K562 (cell line): ENCODE results near the gene HMX1. TPM values are rescaled to one million over a fixed set of nuclear protein-coding genes. Genes with fewer than 3 reads are reported as not detected.

Source experiments
- ATAC-seq: fragments of 200-7000 bp; cut with Tn5 transposase; 3 replicates; pipeline ENCODE4 v1.9.1; 2020; ENCODE audit warnings: moderate library complexity
- BruUV-seq: library from RNA; stranded (reverse); fragments of 400-500 nt; replicated peaks from 2 replicates; lab custom pipeline; 2021; lab: Mats Ljungman, UMichigan
- CTCF ChIA-PET: fragments of 300-600 bp; formaldehyde crosslinking; extraction: SDS; loops from one replicate; lab custom pipeline; 2021; ENCODE audit warnings: low intra/inter-chr PET ratio; lab: Yijun Ruan, JAX
- POLR2A ChIA-PET: fragments of 300-600, 350-650 bp; sonication (Branson Sonifier 250); formaldehyde crosslinking; extraction: SDS; loops from one replicate; lab custom pipeline; 2021; ENCODE audit warnings: antibody characterized with exemption, inconsistent platforms; lab: Yijun Ruan, JAX
- DNase-seq, 4 experiments: peaks; one replicate each; pipeline versions ENCODE4 v3.0.0 to v3.0.0-alpha.2; 2011 to 2018; ENCODE audit warnings: low spot score in 3 of 4, mixed read lengths in 3 of 4; ENCODE audit errors: extremely low read depth in 1 of 4
- FAIRE-seq: peaks from 2 replicates; lab custom pipeline; 2011; peaks lifted over from hg19 to GRCh38; lab: Jason Lieb, UNC
- H2AFZ ChIP-seq: 2 replicates; pipeline ENCODE4 v1.6.0; 2011; ENCODE audit warnings: low read depth, low read length, control low read depth, inconsistent platforms
- H3K27ac ChIP-seq: fragments of 200-600 bp; 3 replicates; pipeline ENCODE4 v1.8.0; 2011; ENCODE audit warnings: low read depth, mild to moderate bottlenecking, control low read depth, inconsistent platforms, low read length, moderate library complexity, mixed read lengths; ENCODE audit errors: extremely low read depth
- H3K27me3 ChIP-seq, 2 experiments: fragments of 300-600 bp in 1 of 2; 2 replicates in 1 of 2; 3 replicates in 1 of 2; pipeline versions ENCODE4 v1.6.0 to v1.8.0; 2011; ENCODE audit warnings: inconsistent platforms in 2 of 2, low read length in 2 of 2, mild to moderate bottlenecking in 1 of 2, mixed read lengths in 1 of 2, moderate library complexity in 1 of 2; ENCODE audit not compliant: control insufficient read depth in 2 of 2, insufficient read depth in 2 of 2
- H3K36me3 ChIP-seq: fragments of 300-600 bp; 3 replicates; pipeline ENCODE4 v1.8.0; 2011; ENCODE audit warnings: mild to moderate bottlenecking, low read length, inconsistent platforms; ENCODE audit not compliant: control insufficient read depth, insufficient read depth
- H3K4me1 ChIP-seq, 2 experiments: fragments of 200-600 bp in 1 of 2; replicated peaks in 1 of 2; 2 replicates in 1 of 2; 3 replicates in 1 of 2; pipeline versions ENCODE4 v1.5.1 to v1.8.0; 2011; ENCODE audit warnings: inconsistent platforms in 2 of 2, low read length in 2 of 2, mild to moderate bottlenecking in 1 of 2, mixed read lengths in 1 of 2, moderate library complexity in 1 of 2; ENCODE audit not compliant: control insufficient read depth in 2 of 2, insufficient read depth in 2 of 2
- H3K4me2 ChIP-seq: 2 replicates; pipeline ENCODE4 v1.6.1; 2011; ENCODE audit warnings: low read length, control low read depth, inconsistent platforms, mixed read lengths; ENCODE audit not compliant: insufficient read depth
- H3K4me3 ChIP-seq: fragments of 200-600 bp; sonication (generic), shearing (Covaris generic); 2 replicates; pipeline ENCODE4 v1.5.1; 2016; ENCODE audit warnings: control low read depth, inconsistent platforms
- H3K79me2 ChIP-seq: fragments of 200-600 bp; 3 replicates; pipeline ENCODE4 v1.8.0; 2011; ENCODE audit warnings: low read length, inconsistent platforms; ENCODE audit not compliant: control insufficient read depth, insufficient read depth
- H3K9ac ChIP-seq, 2 experiments: 2 replicates each; pipeline versions ENCODE4 v1.6.0 to v1.6.1; 2011; ENCODE audit warnings: low read depth in 2 of 2, low read length in 2 of 2, control low read depth in 1 of 2, inconsistent platforms in 1 of 2, mild to moderate bottlenecking in 1 of 2, mixed read lengths in 1 of 2; ENCODE audit not compliant: insufficient read depth in 1 of 2
- H3K9me1 ChIP-seq: one replicate; pipeline ENCODE4 v1.6.0; 2011; ENCODE audit warnings: inconsistent platforms, mild to moderate bottlenecking, low read length, moderate library complexity; ENCODE audit not compliant: control insufficient read depth, insufficient read depth
- H3K9me3 ChIP-seq: replicated peaks from 2 replicates; pipeline ENCODE4 v1.5.1; 2011; ENCODE audit warnings: low read depth, low read length, inconsistent platforms; ENCODE audit not compliant: control insufficient read depth, insufficient read depth
- H4K20me1 ChIP-seq: replicated peaks from 2 replicates; pipeline ENCODE4 v1.6.1; 2011; ENCODE audit warnings: low read length, inconsistent platforms, mixed read lengths; ENCODE audit not compliant: control insufficient read depth, insufficient read depth
- GABPB1 ChIP-seq: sonication (generic); formaldehyde crosslinking; IDR thresholded peaks from 2 replicates; pipeline ENCODE4 v1.8.0; 2022; ENCODE audit warnings: mild to moderate bottlenecking, missing genetic modification reagents
- SPI1 ChIP-seq: IDR thresholded peaks from 2 replicates; pipeline ENCODE4 v1.6.1; 2011; ENCODE audit warnings: low read depth, low read length, control low read depth, borderline replicate concordance
- ZNF253 ChIP-seq: fragments of 250-450 bp; sonication (Bioruptor Pico); conservative IDR thresholded peaks from 2 replicates; pipeline ENCODE4 v1.6.1; 2021; ENCODE audit warnings: mild to moderate bottlenecking
- WGBS: fragments of 100-300 bp; shearing (Covaris generic); methylation state at CpG from one replicate; pipeline ENCODE4 v1.1.6; 2016; ENCODE audit warnings: low coverage, mixed read lengths; ENCODE audit not compliant: insufficient coverage; ENCODE audit errors: missing lambda C conversion rate; 5-methylcytosine and 5-hydroxymethylcytosine counted together
- in situ Hi-C: fragments of 300-500 bp; cut with MboI; formaldehyde crosslinking; loops from 4 replicates; pipeline ENCODE4 v1.15.0; 2018; ENCODE audit warnings: inconsistent platforms, mixed read lengths
- intact Hi-C: fragments of 100-400 bp; cut with micrococcal nuclease; formaldehyde crosslinking; loops from 2 replicates; pipeline ENCODE4 v1.14.2; 2022
- polyA plus RNA-seq, 8 experiments: library from polyadenylated mRNA; depleted of rRNA in 4 of 8; stranded (reverse) in 5 of 8; unstranded in 3 of 8; fragments of >200 nt; fragmentation: Nextera tagmentation in 2 of 8; fragmentation: Illumina TruSeq in 1 of 8; extraction: Ambion mirVana in 2 of 8; extraction: Trizol in 1 of 8; gene quantifications; 2 replicates each; pipeline versions ENCODE4 v1.2.1 to v1.2.3, GENCODE V29; 2011 to 2014; ENCODE audit warnings: inconsistent platforms in 1 of 8, missing spikeins in 1 of 8
- total RNA-seq, 7 experiments: library from RNA; depleted of rRNA in 6 of 7; stranded (reverse); fragments of >200 nt in 6 of 7; fragmentation: Illumina TruSeq in 2 of 7; extraction: Trizol in 2 of 7; gene quantifications; 2 replicates each; pipeline versions ENCODE4 v1.2.1 to v1.2.3, GENCODE V29; 2011 to 2021; ENCODE audit warnings: low replicate concordance in 1 of 7

Gene HMX1
- total and polyA plus RNA-seq, 9 of the 15 experiments (the other 6 are each of a cell fraction or from before 2014, with no cell fraction given) = not detected

GRCh38 chr4:8852118-8852704, 19.4 kb downstream of the HMX1 start:
- H3K9me1 ChIP-seq = no peaks in the 10 kb centered on the region
- TF ChIP-seq SPI1 (peak; percentile 32; the same call in 1 of the 2 replicates), GABPB1 (CRISPR knock-in tag) (no peak)
- TF ChIP-seq, all 486 proteins: peak for 1
- no peak for FAIRE-seq
- 1% methylated on average over 13 of the region's 17 CpGs for WGBS
- in situ Hi-C loops = no loop called here
- ChIA-PET CTCF (no interaction called here), POLR2A (no interaction called here)
- Histone ChIP-seq H3K79me2 (no peaks in the 10 kb centered on the region), H3K9me3 (no peaks in the 10 kb centered on the region), H3K36me3 (no peaks in the 10 kb centered on the region), H4K20me1 (peaks cover 4% of the 10 kb centered on the region; the same call in 1 of the 2 replicates), H3K4me1 (peaks cover 0 to 2% of the 10 kb centered on the region in 2 experiments; a peak in 2 of 5 replicates), H3K4me2 (no peak overlapping the region), H2AFZ (no peak overlapping the region), H3K4me3 (no peak overlapping the region), H3K9ac (no peak overlapping the region), H3K27me3 (peaks cover 8 to 72% of the 10 kb centered on the region in 2 experiments; a peak in 3 of 5 replicates), H3K27ac (no peak overlapping the region)
- no peak for DNase-seq
- ATAC-seq = no peak
- no TSS peak for BruUV-seq
- intact Hi-C loops = no loop called here

- Histone ChIP-seq H3K4me2 (no peak overlapping the region), H3K27me3 (peaks cover 4 to 66% of the 10 kb centered on the region in 2 experiments; a peak in 3 of 5 replicates), H3K9me3 (no peaks in the 10 kb centered on the region), H3K9ac (no peak overlapping the region), H3K27ac (no peak overlapping the region), H3K9me1 (no peaks in the 10 kb centered on the region), H3K4me3 (no peak overlapping the region), H4K20me1 (peaks cover 4% of the 10 kb centered on the region; the same call in 1 of the 2 replicates), H3K79me2 (no peaks in the 10 kb centered on the region), H2AFZ (no peak overlapping the region), H3K4me1 (no peaks in the 10 kb centered on the region; a peak in 1 of 5 replicates), H3K36me3 (no peaks in the 10 kb centered on the region)
- TF ChIP-seq ZNF253 (CRISPR knock-in tag) = no peak
- no peak for DNase-seq
- 1% methylated on average over 18 of the region's 20 CpGs for WGBS
- no TSS peak for BruUV-seq
- ChIA-PET CTCF (no interaction called here), POLR2A (no interaction called here)
- in situ Hi-C loops (no loop called here), intact Hi-C loops (no loop called here)
- ATAC-seq = no peak
- no peak for FAIRE-seq
These were observed 20.1 kb downstream of the HMX1 start for GRCh38 chr4:8851321-8852117.
